ENCODE measurements around the gene FYN. TPM values are rescaled to one million over a fixed set of nuclear protein-coding genes. Genes with fewer than 3 reads are reported as not detected.

FYN gene
- total RNA-seq, 2 donors from 2014 or later = 55.5 to 72.5 TPM

DNA sequence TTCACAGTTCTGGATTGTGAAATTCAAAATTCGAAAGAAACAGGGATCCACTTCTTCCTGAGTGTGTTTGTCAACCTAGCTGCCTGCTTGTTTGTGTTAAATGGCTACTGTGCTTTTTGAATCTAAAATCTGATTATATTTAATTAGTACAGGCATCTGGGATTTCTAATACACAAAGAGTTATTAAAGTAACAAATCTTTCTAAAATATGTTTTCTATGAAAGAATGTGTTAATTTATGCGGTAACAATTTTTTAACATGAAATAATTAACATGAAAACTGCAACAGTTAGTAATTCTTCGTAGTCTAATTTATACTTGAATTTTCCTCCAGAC is 186.4 kb downstream of the FYN start:
- Histone ChIP-seq H3K9me3 (no peaks in the 10 kb centered on the region), H3K36me3 (no peaks in the 10 kb centered on the region), H3K4me1 (ENCODE audit: control insufficient read depth in 1 of 2, low read depth in 2 of 2) (peaks cover 19 to 33% of the 10 kb centered on the region in 2 donors), H3K27ac (no peak overlapping the region), H3K4me3 (no peak overlapping the region), H3K27me3 (replicated peaks; ENCODE audit: insufficient read depth) (no peaks in the 10 kb centered on the region)
- ATAC-seq (ENCODE audit: insufficient number of reproducible peaks, low FRiP score, low read depth) (no peak), DNase-seq (ENCODE audit: low spot score) (no peak)
- TF ChIP-seq CTCF (IDR thresholded peaks at IDR 0.05) = no peak

DNA sequence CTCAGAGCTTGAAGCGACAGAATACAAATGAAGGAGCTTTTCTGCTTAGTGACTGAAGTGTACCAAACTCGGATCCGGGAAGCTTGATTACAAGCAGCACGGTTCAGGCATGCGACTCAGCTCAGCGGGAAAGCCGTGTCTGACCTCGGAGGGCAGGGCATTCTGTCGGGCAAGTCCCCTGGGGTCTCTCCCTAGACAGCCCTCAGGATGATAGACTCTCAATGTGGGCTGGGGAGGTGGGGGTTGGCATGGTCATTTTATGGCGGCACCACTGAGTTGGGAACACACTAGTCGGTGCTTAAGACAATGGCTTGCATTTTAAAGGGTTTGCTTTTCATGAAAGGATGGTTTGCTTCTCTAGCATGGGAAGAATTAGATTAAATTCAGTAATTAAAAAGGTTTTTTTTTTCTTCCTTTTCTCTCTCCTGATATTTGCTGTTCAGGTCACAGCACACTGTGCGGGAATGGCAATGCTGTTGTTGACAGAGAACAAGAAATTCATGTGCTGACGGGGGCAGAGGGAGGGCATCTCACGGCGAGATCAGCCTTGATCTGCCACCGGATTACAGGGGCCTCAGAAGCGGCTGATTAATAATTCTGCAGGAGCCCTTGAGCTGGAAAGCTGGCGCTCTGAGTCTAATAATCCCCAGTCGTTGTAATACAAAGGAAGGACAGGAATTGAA is 186.9 kb downstream of the FYN start:
- peaks cover 20 to 33% of the 10 kb centered on the region in 2 donors for H3K4me1 ChIP-seq (ENCODE audit: control insufficient read depth in 1 of 2, low read depth in 2 of 2)
- H3K27ac ChIP-seq = no peak overlapping the region
- no peaks in the 10 kb centered on the region for H3K27me3 ChIP-seq (replicated peaks; ENCODE audit: insufficient read depth)
- TF ChIP-seq CTCF (IDR thresholded peaks at IDR 0.05) = no peak
- H3K9me3 ChIP-seq = no peaks in the 10 kb centered on the region
- ATAC-seq (ENCODE audit: insufficient number of reproducible peaks, low FRiP score, low read depth) (no peak), DNase-seq (ENCODE audit: low spot score) (no peak)
- H3K36me3 ChIP-seq = no peaks in the 10 kb centered on the region
- no peak overlapping the region for H3K4me3 ChIP-seq

GRCh38 chr6:111685526-111685925 is 187.7 kb downstream of the FYN start:
- Histone ChIP-seq H3K27ac (no peak overlapping the region), H3K4me1 (ENCODE audit: control insufficient read depth in 1 of 2, low read depth in 2 of 2) (peaks cover 20 to 39% of the 10 kb centered on the region in 2 donors), H3K9me3 (no peaks in the 10 kb centered on the region), H3K4me3 (no peak overlapping the region), H3K36me3 (no peaks in the 10 kb centered on the region), H3K27me3 (replicated peaks; ENCODE audit: insufficient read depth) (no peaks in the 10 kb centered on the region)
- DNase-seq (ENCODE audit: low spot score) (no peak), ATAC-seq (ENCODE audit: insufficient number of reproducible peaks, low FRiP score, low read depth) (no peak)
- TF ChIP-seq CTCF (IDR thresholded peaks at IDR 0.05) = no peak

DNA sequence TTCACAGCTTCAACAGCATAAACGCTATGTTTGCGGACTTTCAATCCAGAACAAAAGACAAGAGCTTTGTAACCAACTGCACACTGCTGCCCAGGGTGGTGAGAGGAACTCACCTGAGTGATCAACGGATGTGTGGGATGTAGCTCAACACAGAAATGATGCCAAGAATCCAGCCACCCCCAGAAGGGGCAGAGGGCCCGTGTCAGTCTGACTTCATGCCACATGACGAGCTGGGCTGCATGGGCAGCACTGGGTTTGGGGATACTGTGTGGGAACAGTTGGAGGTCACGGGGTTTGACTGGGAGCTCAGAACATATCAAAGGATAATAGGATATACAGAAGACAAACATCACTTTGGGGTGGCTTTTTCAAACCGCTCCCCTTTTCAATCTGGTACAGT is 188.2 kb downstream of the FYN start:
- Histone ChIP-seq H3K36me3 (no peaks in the 10 kb centered on the region), H3K9me3 (no peaks in the 10 kb centered on the region), H3K4me3 (no peak overlapping the region), H3K4me1 (ENCODE audit: control insufficient read depth in 1 of 2, low read depth in 2 of 2) (peaks cover 23 to 44% of the 10 kb centered on the region in 2 donors), H3K27ac (no peak overlapping the region), H3K27me3 (replicated peaks; ENCODE audit: insufficient read depth) (no peaks in the 10 kb centered on the region)
- TF ChIP-seq CTCF (IDR thresholded peaks at IDR 0.05) = no peak
- no peak for DNase-seq (ENCODE audit: low spot score)
- ATAC-seq (ENCODE audit: insufficient number of reproducible peaks, low FRiP score, low read depth) = no peak

DNA sequence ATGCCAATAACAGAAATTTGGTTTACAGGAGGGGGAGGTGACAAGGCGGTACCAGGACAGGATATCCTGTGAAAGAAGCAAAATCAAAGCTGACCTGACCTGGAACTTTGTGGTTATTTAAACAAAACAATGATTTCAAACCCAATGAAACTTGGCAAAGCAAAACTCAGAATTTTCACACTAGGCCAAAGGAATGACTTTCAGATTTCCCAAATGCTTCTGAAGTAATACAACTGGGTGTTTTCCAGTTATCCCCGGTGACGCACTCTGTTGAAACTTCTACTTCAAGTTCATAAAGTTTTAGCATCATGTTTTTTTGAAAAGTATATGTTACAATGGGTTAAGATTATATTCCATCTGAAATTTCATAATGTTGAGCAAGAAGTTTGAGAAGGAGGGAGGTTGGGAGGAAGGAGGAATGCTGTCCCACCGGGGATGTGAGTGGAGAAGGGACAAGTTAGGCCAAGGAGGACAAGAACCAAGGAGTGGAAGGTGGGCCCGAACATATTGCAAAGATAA is 189.4 kb downstream of the FYN start:
- no peak for DNase-seq (ENCODE audit: low spot score)
- Histone ChIP-seq H3K4me1 (ENCODE audit: control insufficient read depth in 1 of 2, low read depth in 2 of 2) (peaks cover 27 to 56% of the 10 kb centered on the region in 2 donors), H3K9me3 (no peaks in the 10 kb centered on the region), H3K27me3 (replicated peaks; ENCODE audit: insufficient read depth) (no peaks in the 10 kb centered on the region), H3K4me3 (no peak overlapping the region), H3K27ac (peak overlapping the region; percentile 66 to 69), H3K36me3 (no peaks in the 10 kb centered on the region)
- peak; percentile 72 for ATAC-seq (ENCODE audit: insufficient number of reproducible peaks, low FRiP score, low read depth)
- no peak for TF ChIP-seq CTCF (IDR thresholded peaks at IDR 0.05)

All from thoracic aorta (tissue), 2 donors.